Measurements from ENCODE around the gene CD27. TPM values are rescaled to one million over a fixed set of nuclear protein-coding genes. Genes with fewer than 3 reads are reported as not detected.
"Not testable (repeated sequence)": the region's sequence is repeated elsewhere in the genome, so short reads cannot be mapped to it uniquely, and the experiment has no call there.

Gene CD27
- total RNA-seq, 1 donor, result under 0.01 TPM

GRCh38 chr12:6476489-6476888 lies 31.7 kb downstream of the CD27 start:
- H3K4me3 ChIP-seq (ENCODE audit: low read depth, low read length), result no peak overlapping the region
- TF ChIP-seq CTCF (IDR thresholded peaks at IDR 0.05; ENCODE audit: insufficient read depth, low read depth, low read length), result no peak
- peak; percentile 75 for DNase-seq (ENCODE audit: low read depth)

- not testable (repeated sequence) for DNase-seq (ENCODE audit: low read depth); H3K4me3 ChIP-seq (ENCODE audit: low read depth, low read length)
These were observed 33.0 kb downstream of the CD27 start for GRCh38 chr12:6477601-6478377.

- no peak for TF ChIP-seq CTCF (IDR thresholded peaks at IDR 0.05; ENCODE audit: insufficient read depth, low read depth, low read length)
- no peak overlapping the region for H3K4me3 ChIP-seq (ENCODE audit: low read depth, low read length)
- DNase-seq (ENCODE audit: low read depth), result peak; percentile 42
These were observed 33.7 kb downstream of the CD27 start for GRCh38 chr12:6478416-6478815.

- no peak for TF ChIP-seq CTCF (IDR thresholded peaks at IDR 0.05; ENCODE audit: insufficient read depth, low read depth, low read length)
- no peak for DNase-seq (ENCODE audit: low read depth)
These were observed 43.5 kb downstream of the CD27 start for GRCh38 chr12:6488240-6488639.

GRCh38 chr12:6489449-6489848 lies 44.7 kb downstream of the CD27 start:
- H3K4me3 ChIP-seq (ENCODE audit: low read depth, low read length), result no peak overlapping the region
- DNase-seq (ENCODE audit: low read depth), result no peak
- no peak for TF ChIP-seq CTCF (IDR thresholded peaks at IDR 0.05; ENCODE audit: insufficient read depth, low read depth, low read length)

More at GRCh38 chr12:6488240-6488639, 43.5 kb downstream of the CD27 start:
- no peak overlapping the region for H3K4me3 ChIP-seq (ENCODE audit: low read depth, low read length)

GRCh38 chr12:6490673-6491072 lies 45.9 kb downstream of the CD27 start:
- not testable (repeated sequence) for H3K4me3 ChIP-seq (ENCODE audit: low read depth, low read length); DNase-seq (ENCODE audit: low read depth)

- no peak for TF ChIP-seq CTCF (IDR thresholded peaks at IDR 0.05; ENCODE audit: insufficient read depth, low read depth, low read length)
- peak within 1 kb of the TSS; percentile 97 for H3K4me3 ChIP-seq (ENCODE audit: low read depth, low read length)
- DNase-seq (ENCODE audit: low read depth), result peak; percentile 94
These were observed 48.2 kb downstream of the CD27 start, which contains the start of gene MRPL51 for GRCh38 chr12:6492838-6493496. MRPL51 (minus strand) TSS chr12:6493262; CDS start chr12:6493136, 126 bp downstream.

Data from fibroblast of villous mesenchyme (primary cell).